GM18867 (cell line): ENCODE results near the gene CDRT4.
"Not testable (repeated sequence)": the region's sequence is repeated elsewhere in the genome, so short reads cannot be mapped to it uniquely, and the experiment has no call there.

Experiments
- ATAC-seq: cut with Tn5 transposase; IDR thresholded peaks from one replicate; pipeline ENCODE4 v1.9.1; 2021; ENCODE audit warnings: mild to moderate bottlenecking, moderate library complexity; ENCODE audit not compliant: unreplicated experiment

CDRT4 gene

GRCh38 chr17:15467592-15467991 lies at the start of gene CDRT4:
Gene CDRT4 (minus strand): TSS chr17:15467621. CDS start chr17:15440238, 27,383 bp downstream.
- no peak for ATAC-seq

GRCh38 chr17:15516150-15516549 lies 48.7 kb upstream of the CDRT4 start:
- no peak for ATAC-seq

- ATAC-seq, result no peak
Measured at GRCh38 chr17:15514469-15514868, 47.0 kb upstream of the CDRT4 start.

- ATAC-seq, result no peak
Measured at GRCh38 chr17:15513856-15514459, 46.5 kb upstream of the CDRT4 start.

- ATAC-seq, result no peak
Measured at GRCh38 chr17:15513058-15513791, 45.8 kb upstream of the CDRT4 start.

DNA sequence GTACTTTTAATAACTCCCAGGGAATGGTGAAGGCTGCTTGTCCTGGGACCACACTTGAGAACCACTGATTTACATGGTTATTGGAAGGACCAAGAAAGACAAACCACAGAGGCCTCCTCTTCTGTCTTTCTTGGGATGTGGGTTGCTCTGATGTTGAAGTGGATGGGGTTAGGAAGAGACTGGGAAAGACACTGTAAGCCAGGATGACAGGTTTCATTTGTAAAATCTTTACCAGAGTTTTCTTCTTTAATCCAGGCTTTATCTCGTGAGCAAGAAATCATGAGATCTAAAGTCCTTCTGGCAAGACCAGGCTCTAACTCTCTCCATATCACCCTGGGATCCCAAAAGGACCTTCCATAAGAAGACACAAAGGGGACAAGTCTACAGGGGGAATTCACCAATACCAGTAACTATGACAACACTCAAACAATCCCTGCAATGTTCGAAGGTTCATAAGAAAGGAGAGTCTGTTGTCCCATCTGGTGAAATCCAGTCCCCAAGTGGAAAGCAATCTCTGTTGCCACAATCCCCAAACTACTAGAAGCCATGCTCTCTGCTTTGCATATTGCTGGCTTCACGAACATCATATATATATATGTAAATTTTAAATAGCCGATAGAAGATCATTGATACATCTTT lies 44.8 kb upstream of the CDRT4 start:
- no peak for ATAC-seq

DNA sequence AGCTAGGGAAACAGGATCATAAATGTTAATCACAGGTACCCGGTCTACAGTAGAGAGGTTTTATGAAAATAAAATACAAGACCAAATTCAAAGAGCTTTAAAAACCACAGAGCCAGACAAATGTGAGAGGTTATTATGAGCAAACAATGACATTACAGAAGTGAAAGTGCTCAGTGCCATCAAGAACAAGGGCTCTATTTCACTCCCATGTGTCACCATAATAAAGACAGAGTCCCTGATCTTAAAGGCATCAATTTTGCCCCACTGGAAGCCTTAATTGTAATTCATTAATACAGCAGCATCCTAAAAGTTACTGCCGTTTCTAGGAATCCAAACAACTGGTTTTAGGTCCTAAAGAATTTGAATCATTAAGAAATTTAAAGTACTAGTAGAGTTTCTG lies 43.7 kb upstream of the CDRT4 start:
- ATAC-seq, result peak; percentile 58

- no peak for ATAC-seq
Measured at GRCh38 chr17:15510361-15510760, 42.9 kb upstream of the CDRT4 start.

DNA sequence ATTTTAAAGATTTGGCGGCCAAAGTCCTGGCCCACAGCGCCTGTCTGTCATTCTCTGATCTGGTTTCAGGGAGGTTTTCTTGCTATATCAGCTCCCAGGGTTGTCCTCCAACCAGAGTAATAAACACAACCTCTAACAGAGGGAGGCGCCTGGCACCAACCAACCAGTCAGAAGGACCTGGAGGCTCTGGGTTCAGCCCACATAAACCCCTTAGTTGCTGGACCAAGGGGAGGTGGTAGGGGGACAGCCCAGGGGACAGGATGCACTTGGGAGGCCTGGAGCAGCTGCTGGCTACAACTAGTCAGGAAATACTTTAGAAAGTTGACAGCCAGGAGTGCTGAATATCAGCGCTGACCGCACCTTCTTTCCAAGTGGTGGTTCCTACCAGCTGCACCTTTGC lies 41.7 kb upstream of the CDRT4 start:
- no peak for ATAC-seq

- ATAC-seq, result no peak
Measured at GRCh38 chr17:15508466-15508865, 41.0 kb upstream of the CDRT4 start.

DNA sequence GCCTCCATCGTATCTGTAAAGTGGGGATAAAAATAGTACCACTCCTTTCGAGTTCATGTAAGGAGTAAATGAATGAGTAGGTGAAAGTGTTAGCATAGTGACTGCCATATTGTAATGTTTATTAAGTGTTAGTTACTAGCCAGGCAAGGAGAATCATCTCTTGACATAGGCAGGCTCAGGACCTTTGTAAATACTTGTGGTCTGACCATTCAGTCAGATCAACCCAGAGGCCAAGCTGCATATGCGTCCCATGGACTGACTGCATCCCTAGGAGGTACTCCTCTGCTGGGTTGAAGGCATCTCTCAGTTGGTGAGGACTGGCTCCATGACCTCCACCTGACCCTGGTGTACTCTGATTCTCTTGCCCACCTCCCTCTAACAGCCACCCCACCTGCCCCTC lies 40.5 kb upstream of the CDRT4 start:
- no peak for ATAC-seq

GRCh38 chr17:15507001-15507400 lies 39.6 kb upstream of the CDRT4 start:
- ATAC-seq, result no peak

DNA sequence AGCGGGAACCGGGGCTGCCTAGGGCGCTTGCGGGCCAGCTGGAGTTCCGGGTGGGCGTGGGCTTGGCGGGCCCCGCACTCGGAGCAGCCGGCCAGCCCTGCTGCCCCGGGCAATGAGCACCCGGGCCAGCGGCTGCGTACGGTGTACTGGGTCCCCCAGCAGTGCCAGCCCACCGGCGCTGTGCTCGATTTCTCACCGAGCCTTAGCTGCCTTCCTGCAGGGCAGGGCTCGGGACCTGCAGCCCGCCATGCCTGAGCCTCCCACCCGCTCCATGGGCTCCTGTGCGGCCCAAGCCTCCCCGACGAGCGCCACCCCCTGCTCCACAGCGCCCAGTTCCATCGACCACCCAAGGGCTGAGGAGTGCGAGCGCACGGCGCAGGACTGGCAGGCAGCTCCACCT lies 38.3 kb upstream of the CDRT4 start:
- ATAC-seq, result not testable (repeated sequence)

DNA sequence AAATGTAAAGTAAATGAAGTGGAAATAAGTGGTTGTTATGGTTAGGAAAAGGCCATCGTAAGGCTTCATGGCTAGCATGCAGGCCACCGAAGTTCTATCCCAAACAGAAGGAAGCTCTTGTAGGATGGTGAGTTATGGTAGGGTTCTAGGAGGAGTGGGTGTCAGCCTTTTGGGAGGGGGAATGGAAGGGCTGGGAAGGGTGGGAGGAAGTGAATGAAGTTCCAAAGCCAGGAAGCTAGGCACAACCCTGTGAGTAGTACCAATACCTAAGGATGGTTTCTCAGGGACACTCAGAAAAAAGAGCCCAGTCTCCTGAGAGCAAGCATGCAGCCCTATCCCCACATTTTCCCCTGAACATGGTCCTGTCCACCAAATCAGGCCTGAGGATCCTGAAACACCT lies 36.3 kb upstream of the CDRT4 start:
- ATAC-seq, result no peak

- ATAC-seq, result peak; percentile 74
Measured at GRCh38 chr17:15502369-15503112, 35.1 kb upstream of the CDRT4 start.

GRCh38 chr17:15501793-15502192 lies 34.4 kb upstream of the CDRT4 start:
- ATAC-seq, result no peak

- no peak for ATAC-seq
Measured at GRCh38 chr17:15501282-15501681, 33.9 kb upstream of the CDRT4 start.

DNA sequence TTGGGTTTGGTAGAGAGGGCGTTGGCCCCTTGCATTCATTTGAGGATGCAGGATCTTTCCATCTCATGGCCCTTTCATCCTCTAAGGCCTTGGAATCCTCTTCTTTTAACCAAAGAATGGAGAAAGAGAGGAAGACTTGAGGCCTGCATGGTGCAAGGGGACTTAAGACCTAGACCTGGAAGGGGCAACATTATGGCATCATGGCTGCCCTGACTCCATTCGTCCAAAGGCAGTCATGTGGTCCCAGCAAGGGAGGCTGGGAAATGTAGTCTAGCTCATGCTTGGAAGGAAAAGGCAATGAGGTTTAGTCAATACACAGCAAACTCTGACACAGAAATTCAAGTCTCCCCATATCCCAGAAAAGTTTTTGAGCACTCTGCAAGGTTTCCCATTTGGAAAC lies 30.7 kb upstream of the CDRT4 start:
- ATAC-seq, result no peak

GRCh38 chr17:15496735-15497670 lies 29.6 kb upstream of the CDRT4 start:
- ATAC-seq, result no peak

DNA sequence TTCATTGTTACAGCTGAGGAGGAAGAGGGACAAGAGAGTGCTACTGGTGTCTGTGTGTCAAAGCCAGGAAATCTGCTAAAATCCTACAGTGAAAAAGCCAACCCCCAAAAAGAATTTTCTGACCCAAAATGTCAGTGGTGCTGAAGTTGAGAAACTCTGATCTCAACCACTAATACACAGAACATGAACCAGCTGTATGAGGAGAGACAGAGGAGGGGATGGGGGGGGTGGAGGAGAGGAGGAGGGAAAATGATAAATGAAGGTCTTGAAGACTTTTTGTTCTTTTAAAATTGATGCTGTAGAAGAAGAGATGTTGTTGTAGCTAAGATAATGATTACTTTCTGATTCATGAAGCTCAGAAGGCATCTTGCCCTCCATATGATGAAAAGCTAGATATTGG lies 27.4 kb upstream of the CDRT4 start:
- no peak for ATAC-seq

- no peak for ATAC-seq
Measured at GRCh38 chr17:15493693-15494035, 26.2 kb upstream of the CDRT4 start.
